ENCODE measurements around the gene HLA-DOB.

Gene HLA-DOB

DNA sequence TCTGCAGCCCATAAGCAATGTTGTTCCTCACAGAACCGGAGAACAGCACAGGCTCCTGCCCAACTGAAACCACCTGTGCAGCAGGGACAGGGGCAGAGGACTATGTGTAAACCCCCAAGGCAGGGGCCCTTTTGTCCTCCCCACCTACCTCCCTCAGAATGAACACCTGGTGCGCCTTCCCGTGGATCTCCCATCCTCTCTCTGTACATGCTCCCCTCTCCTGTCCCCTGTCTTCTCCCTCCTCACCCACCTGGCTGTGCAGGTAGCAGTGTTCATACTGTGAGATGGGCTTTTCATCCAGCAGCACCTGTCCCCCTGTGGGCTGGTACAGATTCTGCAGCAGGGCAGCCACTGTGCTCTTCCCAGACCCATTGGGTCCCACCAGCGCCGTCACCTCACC is 13.2 kb upstream of the HLA-DOB start:
- Histone ChIP-seq H3K4me3 (no peak overlapping the region), H3K4me1 (peaks cover 0 to 5% (median 0%) of the 10 kb centered on the region in 10 experiments; a peak in 2 of 20 replicates), H3K36me3 (peaks cover 65 to 88% (median 79%) of the 10 kb centered on the region in 11 experiments), H3K4me2 (no peak overlapping the region), H3K27ac (no peak overlapping the region), H3K9ac (no peak overlapping the region), H3K9me3 (replicated peaks in 1 of 11) (no peaks in the 10 kb centered on the region), H4K20me1 (peaks cover 0 to 18% (median 0%) of the 10 kb centered on the region in 11 experiments; a peak in 4 of 22 replicates), H3K27me3 (no peaks in the 10 kb centered on the region)
- no peak for TF ChIP-seq Cebpa-rat (IDR thresholded peaks at IDR 0.05)

GRCh38 chr6:32829495-32829894 is 12.7 kb upstream of the HLA-DOB start:
- Histone ChIP-seq H3K27ac (no peak overlapping the region), H3K4me2 (no peak overlapping the region), H4K20me1 (peaks cover 0 to 18% (median 0%) of the 10 kb centered on the region in 11 experiments; a peak in 4 of 22 replicates), H3K9me3 (replicated peaks in 1 of 11) (no peaks in the 10 kb centered on the region), H3K27me3 (no peaks in the 10 kb centered on the region), H3K9ac (no peak overlapping the region; a peak in 1 of 22 replicates), H3K4me1 (peaks cover 0 to 5% (median 0%) of the 10 kb centered on the region in 10 experiments; a peak in 1 of 20 replicates), H3K36me3 (peaks cover 59 to 83% (median 73%) of the 10 kb centered on the region in 11 experiments), H3K4me3 (no peak overlapping the region)
- TF ChIP-seq Cebpa-rat (IDR thresholded peaks at IDR 0.05): no peak

DNA sequence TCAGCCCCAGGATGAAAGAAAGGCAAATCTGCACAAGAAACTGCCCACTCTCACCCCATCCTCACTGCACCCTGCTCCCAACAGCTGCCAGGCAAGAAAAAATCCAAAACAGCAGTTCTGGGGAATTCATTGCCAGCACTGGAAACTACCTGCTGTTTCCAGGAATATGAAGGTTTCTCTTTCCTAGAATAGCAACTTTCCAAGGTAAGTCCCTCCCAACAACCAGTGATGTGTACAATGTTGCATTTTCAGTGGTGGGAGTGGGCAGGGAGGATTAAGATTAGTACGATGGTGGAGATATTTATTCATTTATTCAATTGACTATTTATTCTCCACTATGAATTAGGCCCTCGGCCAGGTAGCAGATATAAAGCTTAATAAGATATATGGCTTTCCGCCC is 10.2 kb upstream of the HLA-DOB start:
- Histone ChIP-seq H4K20me1 (peaks cover 0 to 12% (median 0%) of the 10 kb centered on the region in 11 experiments; a peak in 2 of 22 replicates), H3K27ac (no peak overlapping the region), H3K9ac (peak overlapping the region in 1 of 11 experiments; percentile 1; a peak in 1 of 22 replicates), H3K4me1 (peaks cover under 1 to 2% (median under 1%) of the 10 kb centered on the region in 10 experiments; a peak in 16 of 20 replicates), H3K9me3 (replicated peaks in 1 of 11) (no peaks in the 10 kb centered on the region), H3K4me2 (no peak overlapping the region), H3K36me3 (peaks cover 39 to 59% (median 50%) of the 10 kb centered on the region in 11 experiments), H3K4me3 (no peak overlapping the region), H3K27me3 (no peaks in the 10 kb centered on the region)
- no peak for TF ChIP-seq Cebpa-rat (IDR thresholded peaks at IDR 0.05)

DNA sequence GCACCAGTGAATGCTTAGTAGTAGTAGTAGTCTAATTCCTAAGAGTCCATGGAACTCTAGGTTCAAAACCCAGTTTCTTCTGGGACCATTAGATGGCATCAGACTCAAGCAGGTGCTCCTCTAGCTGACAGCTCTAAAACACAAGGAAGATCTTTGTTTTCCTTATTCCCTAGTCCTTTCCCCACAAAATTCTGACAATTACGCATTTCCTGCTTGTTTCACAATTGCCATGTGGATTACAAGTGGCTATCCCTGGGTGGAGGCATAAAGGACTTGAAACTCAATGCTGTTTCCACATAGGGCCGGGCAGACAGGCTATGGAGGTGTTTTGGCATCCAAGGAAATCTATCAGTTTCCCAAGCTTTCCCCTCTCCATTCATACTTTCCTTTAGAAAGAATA is 9.2 kb upstream of the HLA-DOB start:
- Histone ChIP-seq H3K4me2 (no peak overlapping the region), H3K4me1 (peaks cover 11 to 13% (median 12%) of the 10 kb centered on the region in 10 experiments), H3K27ac (no peak overlapping the region), H3K4me3 (no peak overlapping the region), H3K36me3 (peaks cover 29 to 48% (median 39%) of the 10 kb centered on the region in 11 experiments), H3K9me3 (replicated peaks in 1 of 11) (no peaks in the 10 kb centered on the region), H3K9ac (no peak overlapping the region), H4K20me1 (peaks cover 0 to 12% (median 0%) of the 10 kb centered on the region in 11 experiments; a peak in 2 of 22 replicates), H3K27me3 (no peaks in the 10 kb centered on the region)
- TF ChIP-seq Cebpa-rat (IDR thresholded peaks at IDR 0.05): no peak

DNA sequence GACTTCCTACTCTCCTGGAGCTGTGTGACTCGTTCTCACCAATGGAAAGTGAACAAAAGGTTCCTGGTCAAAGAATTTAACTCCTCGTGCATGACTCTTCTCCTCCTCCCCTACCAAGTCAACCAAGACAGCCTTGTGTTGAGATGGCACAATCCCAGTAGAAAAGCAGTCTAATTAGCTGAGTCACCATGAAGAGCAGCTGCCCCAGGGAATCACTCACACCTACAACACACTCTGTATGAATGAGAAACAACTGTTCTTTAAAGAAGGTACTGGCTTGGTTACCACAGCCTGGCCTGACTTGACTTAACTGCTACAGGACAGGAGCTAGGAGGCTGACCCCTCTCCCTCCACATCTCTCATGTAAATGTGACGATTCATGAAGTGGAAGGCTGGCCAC is 2.9 kb upstream of the HLA-DOB start:
- no peak overlapping the region for H3K9ac ChIP-seq
- H3K27ac ChIP-seq: peak overlapping the region in 4 of 11 experiments; percentile 13 to 51 (median 16); a peak in 4 of 22 replicates
- H3K4me1 ChIP-seq: peaks cover 19 to 44% (median 39%) of the 10 kb centered on the region in 10 experiments
- H3K9me3 ChIP-seq (replicated peaks in 1 of 11): no peaks in the 10 kb centered on the region
- no peaks in the 10 kb centered on the region; a peak in 1 of 22 replicates for H3K36me3 ChIP-seq
- no peaks in the 10 kb centered on the region for H3K27me3 ChIP-seq
- no peak overlapping the region for H3K4me3 ChIP-seq
- TF ChIP-seq Cebpa-rat (IDR thresholded peaks at IDR 0.05): no peak
- H4K20me1 ChIP-seq: no peaks in the 10 kb centered on the region
- peak overlapping the region in 9 of 11 experiments; percentile 6 to 75 (median 70); a peak in 16 of 22 replicates for H3K4me2 ChIP-seq

GRCh38 chr6:32818867-32819266 is 2.1 kb upstream of the HLA-DOB start:
- Histone ChIP-seq H3K4me3 (no peak overlapping the region), H3K27me3 (no peaks in the 10 kb centered on the region), H4K20me1 (no peaks in the 10 kb centered on the region), H3K9me3 (replicated peaks in 1 of 11) (no peaks in the 10 kb centered on the region), H3K9ac (no peak overlapping the region), H3K36me3 (peaks cover 0 to 6% (median 0%) of the 10 kb centered on the region in 11 experiments; a peak in 2 of 22 replicates), H3K27ac (peak overlapping the region in 1 of 11 experiments; percentile 51; a peak in 1 of 22 replicates), H3K4me2 (0 out of 22 replicates have a peak overlapping the region, but pooled peaks of 1 of the 11 experiments have one; percentile 69), H3K4me1 (peaks cover 19 to 44% (median 39%) of the 10 kb centered on the region in 10 experiments)
- no peak for TF ChIP-seq Cebpa-rat (IDR thresholded peaks at IDR 0.05)

- Histone ChIP-seq H3K4me2 (peak overlapping the region in 2 of 11 experiments; percentile 0 to 3; a peak in 5 of 22 replicates), H3K27ac (no peak overlapping the region), H4K20me1 (no peaks in the 10 kb centered on the region), H3K9ac (no peak overlapping the region), H3K4me3 (no peak overlapping the region), H3K36me3 (peaks cover 0 to 10% (median 0%) of the 10 kb centered on the region in 11 experiments; a peak in 2 of 22 replicates), H3K4me1 (peaks cover 9 to 31% (median 28%) of the 10 kb centered on the region in 10 experiments), H3K9me3 (replicated peaks in 1 of 11) (no peaks in the 10 kb centered on the region), H3K27me3 (no peaks in the 10 kb centered on the region)
- no peak for TF ChIP-seq Cebpa-rat (IDR thresholded peaks at IDR 0.05)
Observed at GRCh38 chr6:32815996-32816395, 806 bp downstream of the HLA-DOB start.

DNA sequence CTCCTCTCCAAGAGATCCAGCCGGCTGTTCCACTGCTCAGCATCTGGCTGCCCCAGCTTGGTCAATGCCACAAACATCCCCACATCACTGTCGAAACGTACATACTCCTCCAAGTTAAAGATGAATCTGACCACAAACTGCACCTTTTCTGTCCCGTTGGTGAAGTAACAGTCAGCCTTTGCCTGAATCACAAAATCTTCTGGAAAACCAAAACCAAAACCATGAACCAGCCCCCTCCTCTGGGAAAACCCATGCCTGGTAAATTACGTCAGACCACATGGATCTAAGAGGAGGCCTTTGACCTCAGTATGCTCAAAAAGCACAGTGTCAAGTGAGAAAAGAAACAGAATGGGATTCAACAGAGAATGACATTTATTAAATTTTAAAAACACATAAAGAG is 1.7 kb downstream of the HLA-DOB start:
- Histone ChIP-seq H3K27ac (no peak overlapping the region), H3K36me3 (peaks cover 0 to 10% (median 0%) of the 10 kb centered on the region in 11 experiments; a peak in 2 of 22 replicates), H3K9me3 (replicated peaks in 1 of 11) (no peaks in the 10 kb centered on the region), H3K27me3 (no peaks in the 10 kb centered on the region), H3K4me3 (no peak overlapping the region), H3K4me2 (peak overlapping the region in 4 of 11 experiments; percentile 10 to 35 (median 18); a peak in 5 of 22 replicates), H4K20me1 (no peaks in the 10 kb centered on the region), H3K4me1 (peaks cover 0 to 22% (median 19%) of the 10 kb centered on the region in 10 experiments; a peak in 19 of 20 replicates), H3K9ac (no peak overlapping the region)
- TF ChIP-seq Cebpa-rat (IDR thresholded peaks at IDR 0.05): no peak

GRCh38 chr6:32814145-32814544 is 2.7 kb downstream of the HLA-DOB start:
- Histone ChIP-seq H3K27me3 (no peaks in the 10 kb centered on the region), H3K36me3 (peaks cover 0 to 10% (median 0%) of the 10 kb centered on the region in 11 experiments; a peak in 2 of 22 replicates), H3K9me3 (replicated peaks in 1 of 11) (no peaks in the 10 kb centered on the region), H3K27ac (no peak overlapping the region), H3K9ac (no peak overlapping the region), H3K4me2 (no peak overlapping the region), H3K4me3 (no peak overlapping the region), H4K20me1 (no peaks in the 10 kb centered on the region), H3K4me1 (peaks cover 0 to 14% (median 10%) of the 10 kb centered on the region in 10 experiments; a peak in 14 of 20 replicates)
- no peak for TF ChIP-seq Cebpa-rat (IDR thresholded peaks at IDR 0.05)

Measured in BLaER1 treated with 17β-estradiol and CSF1 and Interleukin-3, amounts not matched to agents 10 nM and 100 nM (cell line).